Body of pancreas (tissue), 4 donors: Measurements from ENCODE around the gene PKD2L2. TPM values are rescaled to one million over a fixed set of nuclear protein-coding genes. Genes with fewer than 3 reads are reported as not detected.

Source experiments
- ATAC-seq: fragments of 150-250 bp; one replicate; pipeline ENCODE4 v1.9.1; 2016
- DNase-seq, 4 donors: peaks; one replicate each; pipeline ENCODE4 v3.0.0-alpha.2; 2019
- H3K27ac ChIP-seq, 4 donors: fragments of 200-600 bp; sonication (generic); 1 replicate in 3 of 4; 2 replicates in 1 of 4; pipeline versions ENCODE4 v1.5.1 to v1.6.1; 2016 to 2019; ENCODE audit warnings: mild to moderate bottlenecking in 1 of 4, mixed read lengths in 1 of 4, moderate library complexity in 1 of 4
- H3K27me3 ChIP-seq, 2 donors: fragments of 200-600 bp; sonication (generic); one replicate each; pipeline ENCODE4 v1.6.0; 2016; ENCODE audit warnings: mild to moderate bottlenecking in 1 of 2
- H3K36me3 ChIP-seq, 2 donors: fragments of 200-600 bp; sonication (generic); replicated peaks in 1 of 2; 2 replicates each; pipeline ENCODE4 v1.5.1; 2016; ENCODE audit warnings: low read depth in 2 of 2; ENCODE audit not compliant: insufficient read depth in 1 of 2
- H3K4me1 ChIP-seq: fragments of 200-600 bp; sonication (generic); one replicate; pipeline ENCODE4 v1.6.0; 2016
- H3K4me3 ChIP-seq, 2 donors: fragments of 200-600 bp; sonication (generic); 1 replicate in 1 of 2; 2 replicates in 1 of 2; pipeline ENCODE4 v1.5.1; 2016 to 2019
- H3K9me3 ChIP-seq, 3 donors: fragments of 200-600 bp; sonication (generic); 1 replicate in 2 of 3; 2 replicates in 1 of 3; pipeline ENCODE4 v1.5.1; 2016
- POLR2A ChIP-seq, 3 donors: fragments of 450-650 bp; IDR thresholded peaks; one replicate each; pipeline ENCODE4 v1.6.1; 2016; ENCODE audit warnings: antibody characterized with exemption in 3 of 3, mild to moderate bottlenecking in 2 of 3
- WGBS, 2 donors: methylation state at CpG; one replicate each; pipeline ENCODE4 v1.1.5; 2017; 5-methylcytosine and 5-hydroxymethylcytosine counted together
- intact Hi-C: fragments of 100-400 bp; cut with DNase I; formaldehyde crosslinking; loops from one replicate; pipeline ENCODE4 v1.15.1; 2023
- total RNA-seq, 2 donors: library from RNA; depleted of rRNA; stranded (reverse); fragments of >200 nt; gene quantifications; one replicate each; pipeline ENCODE4 v1.1.0, GENCODE V29; 2016
- TF ChIP-seq, protein P1 (sequence below), 7 experiments: fragments of 450-650 bp in 4 of 7; fragments of 200-600 bp in 3 of 7; sonication (generic) in 3 of 7; IDR thresholded peaks; one replicate each; pipeline ENCODE4 v1.5.1; 2016 to 2019; ENCODE audit warnings: antibody characterized with exemption in 7 of 7

PKD2L2 gene
- total RNA-seq, 2 donors from 2014 or later: not detected

DNA sequence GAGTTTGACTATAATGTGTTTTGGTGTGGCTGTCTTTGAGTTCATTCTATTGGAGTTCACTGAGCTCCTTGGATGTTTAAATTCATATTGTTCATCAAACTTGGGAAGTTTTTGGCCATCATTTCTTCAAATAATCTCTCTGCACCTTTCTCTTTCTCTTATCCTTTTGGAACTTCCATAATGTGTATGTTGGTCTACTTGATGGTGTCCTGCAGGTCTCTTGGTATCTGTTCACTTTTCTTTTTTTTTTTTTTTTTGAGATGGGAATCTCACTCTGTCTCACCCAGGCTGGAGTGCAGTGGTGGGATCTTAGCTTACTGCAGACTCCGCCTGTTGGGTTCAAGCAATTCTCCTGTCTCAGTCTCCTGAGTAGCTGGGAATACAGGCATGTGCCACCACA is 27.7 kb downstream of the PKD2L2 start:
- H3K27me3 ChIP-seq: no peaks in the 10 kb centered on the region
- no peaks in the 10 kb centered on the region for H3K4me1 ChIP-seq
- TF ChIP-seq, protein P1, sequence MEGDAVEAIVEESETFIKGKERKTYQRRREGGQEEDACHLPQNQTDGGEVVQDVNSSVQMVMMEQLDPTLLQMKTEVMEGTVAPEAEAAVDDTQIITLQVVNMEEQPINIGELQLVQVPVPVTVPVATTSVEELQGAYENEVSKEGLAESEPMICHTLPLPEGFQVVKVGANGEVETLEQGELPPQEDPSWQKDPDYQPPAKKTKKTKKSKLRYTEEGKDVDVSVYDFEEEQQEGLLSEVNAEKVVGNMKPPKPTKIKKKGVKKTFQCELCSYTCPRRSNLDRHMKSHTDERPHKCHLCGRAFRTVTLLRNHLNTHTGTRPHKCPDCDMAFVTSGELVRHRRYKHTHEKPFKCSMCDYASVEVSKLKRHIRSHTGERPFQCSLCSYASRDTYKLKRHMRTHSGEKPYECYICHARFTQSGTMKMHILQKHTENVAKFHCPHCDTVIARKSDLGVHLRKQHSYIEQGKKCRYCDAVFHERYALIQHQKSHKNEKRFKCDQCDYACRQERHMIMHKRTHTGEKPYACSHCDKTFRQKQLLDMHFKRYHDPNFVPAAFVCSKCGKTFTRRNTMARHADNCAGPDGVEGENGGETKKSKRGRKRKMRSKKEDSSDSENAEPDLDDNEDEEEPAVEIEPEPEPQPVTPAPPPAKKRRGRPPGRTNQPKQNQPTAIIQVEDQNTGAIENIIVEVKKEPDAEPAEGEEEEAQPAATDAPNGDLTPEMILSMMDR (IDR thresholded peaks at IDR 0.05): no peak
- TF ChIP-seq POLR2A (IDR thresholded peaks at IDR 0.05): no peak
- no peak overlapping the region for H3K4me3 ChIP-seq
- DNase-seq (no peak), ATAC-seq (no peak)
- intact Hi-C loops: no loop called here
- no peak overlapping the region for H3K27ac ChIP-seq
- H3K36me3 ChIP-seq: no peaks in the 10 kb centered on the region
- 91 to 100% methylated on average over 1 of the region's 1 CpG for WGBS, 2 donors
- peaks cover 0 to 6% (median 0%) of the 10 kb centered on the region in 3 donors for H3K9me3 ChIP-seq

DNA sequence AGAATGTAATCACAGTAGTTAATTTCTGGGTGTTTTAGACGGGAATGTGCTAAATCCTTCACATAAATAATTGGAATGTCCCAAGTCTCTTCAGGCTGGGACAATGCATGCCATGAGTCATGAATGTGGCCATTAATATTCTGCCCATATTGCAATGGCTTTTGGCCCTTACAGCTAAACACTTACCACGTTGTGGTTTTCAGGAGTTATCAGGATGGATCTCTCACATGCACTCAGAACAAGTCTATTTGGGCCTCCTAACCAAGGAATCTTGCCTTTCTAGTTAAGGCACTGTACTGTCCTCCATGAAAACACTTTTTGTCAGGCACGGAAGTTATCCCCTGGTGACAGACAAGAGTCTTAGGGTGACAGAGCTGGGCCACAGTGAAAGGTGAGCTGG is 32.7 kb downstream of the PKD2L2 start:
- Histone ChIP-seq H3K36me3 (no peaks in the 10 kb centered on the region), H3K4me1 (no peaks in the 10 kb centered on the region), H3K27me3 (no peaks in the 10 kb centered on the region), H3K9me3 (no peaks in the 10 kb centered on the region), H3K4me3 (no peak overlapping the region), H3K27ac (no peak overlapping the region)
- intact Hi-C loops: no loop called here
- TF ChIP-seq, protein P1 (IDR thresholded peaks at IDR 0.05): no peak
- no peak for TF ChIP-seq POLR2A (IDR thresholded peaks at IDR 0.05)
- no peak for ATAC-seq
- no peak for DNase-seq
- 52 to 65% methylated on average over 3 of the region's 3 CpGs for WGBS, 2 donors

DNA sequence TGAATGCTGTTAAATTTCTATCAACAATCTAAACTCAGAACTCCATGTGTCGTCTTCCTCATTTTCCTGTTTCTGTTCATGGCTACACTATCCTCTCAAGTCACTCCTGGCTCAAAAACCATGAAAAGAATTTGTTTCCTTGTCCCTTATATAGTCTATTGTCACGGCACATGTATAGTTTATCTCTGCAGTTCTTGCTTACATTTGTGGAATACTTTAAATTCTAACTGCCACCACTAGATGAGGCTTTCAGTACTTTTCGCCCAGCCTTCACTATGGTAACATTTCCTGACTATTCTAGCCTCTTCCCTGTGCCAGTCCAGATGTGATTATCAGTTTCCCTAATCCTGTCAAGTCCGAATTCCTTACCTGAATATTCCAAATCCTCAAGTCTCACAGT is 34.6 kb downstream of the PKD2L2 start:
- Histone ChIP-seq H3K4me1 (no peaks in the 10 kb centered on the region), H3K27ac (no peak overlapping the region), H3K9me3 (no peaks in the 10 kb centered on the region), H3K4me3 (no peak overlapping the region), H3K27me3 (no peaks in the 10 kb centered on the region), H3K36me3 (no peaks in the 10 kb centered on the region)
- TF ChIP-seq, protein P1 (IDR thresholded peaks at IDR 0.05): no peak
- TF ChIP-seq POLR2A (IDR thresholded peaks at IDR 0.05): no peak
- ATAC-seq: no peak
- no peak for DNase-seq
- intact Hi-C loops: no loop called here
- 62 to 74% methylated on average over 4 of the region's 4 CpGs for WGBS, 2 donors

DNA sequence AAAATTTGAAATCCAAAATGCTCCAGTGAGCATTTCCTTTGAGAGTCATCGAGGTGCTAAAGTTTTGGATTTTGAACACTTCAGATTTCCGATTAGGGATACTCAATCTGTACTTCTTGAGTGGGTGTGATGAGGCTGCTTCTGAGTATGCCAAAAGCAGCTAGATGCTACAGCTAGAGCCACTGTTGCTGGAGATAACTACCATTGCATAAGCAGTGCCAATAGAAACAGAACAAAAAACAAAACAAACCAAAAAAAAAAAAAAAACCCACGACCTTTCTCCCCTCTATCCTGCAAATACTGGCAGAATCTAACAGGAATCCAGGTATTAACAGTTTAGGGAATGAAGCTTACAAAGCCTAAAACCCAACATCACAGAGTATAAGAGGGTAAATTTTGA is 43.5 kb downstream of the PKD2L2 start:
- Histone ChIP-seq H3K36me3 (no peaks in the 10 kb centered on the region), H3K4me3 (no peak overlapping the region), H3K27me3 (no peaks in the 10 kb centered on the region), H3K4me1 (peaks cover 9% of the 10 kb centered on the region), H3K9me3 (no peaks in the 10 kb centered on the region), H3K27ac (peak overlapping the region in 1 of 4 donors; percentile 20)
- no peak for ATAC-seq
- TF ChIP-seq POLR2A (IDR thresholded peaks at IDR 0.05): no peak
- TF ChIP-seq, protein P1 (IDR thresholded peaks at IDR 0.05): no peak
- intact Hi-C loops: no loop called here
- DNase-seq: no peak
- WGBS, 2 donors: 59 to 63% methylated on average over 3 of the region's 3 CpGs

DNA sequence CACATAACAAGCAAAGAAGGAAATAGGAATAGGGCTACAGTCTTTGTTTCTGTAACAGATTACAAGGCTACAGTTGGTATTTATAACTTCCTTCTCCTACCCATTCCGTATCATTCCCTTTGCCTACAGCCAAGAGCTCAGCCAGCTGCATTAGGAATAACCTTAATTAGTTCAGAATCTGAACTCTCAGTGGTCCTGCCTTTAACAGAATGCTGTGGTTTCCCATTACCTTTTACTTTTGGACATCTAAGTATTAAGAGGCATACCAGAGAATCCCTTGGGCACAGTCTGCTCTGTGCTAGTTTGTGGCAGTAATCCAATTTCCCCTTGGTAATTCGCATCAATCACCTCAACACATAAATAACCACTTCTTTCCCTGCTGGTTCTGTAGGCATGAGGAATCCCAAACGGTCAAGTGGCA is 44.2 kb downstream of the PKD2L2 start:
- intact Hi-C loops: no loop called here
- DNase-seq (no peak), ATAC-seq (peak; percentile 33)
- Histone ChIP-seq H3K9me3 (no peaks in the 10 kb centered on the region), H3K4me1 (peaks cover 9% of the 10 kb centered on the region), H3K4me3 (no peak overlapping the region), H3K27me3 (no peaks in the 10 kb centered on the region), H3K36me3 (no peaks in the 10 kb centered on the region), H3K27ac (peak overlapping the region in 2 of 4 donors; percentile 20 to 40)
- TF ChIP-seq, protein P1 (IDR thresholded peaks at IDR 0.05): no peak
- TF ChIP-seq POLR2A (IDR thresholded peaks at IDR 0.05): no peak
- 40 to 45% methylated on average over 3 of the region's 3 CpGs for WGBS, 2 donors
